HG03460 (cell line): ENCODE results near the gene EGFR.
"Not testable (repeated sequence)": the region's sequence is repeated elsewhere in the genome, so short reads cannot be mapped to it uniquely, and the experiment has no call there.

Source experiments
- ATAC-seq: cut with Tn5 transposase; IDR thresholded peaks from one replicate; pipeline ENCODE4 v1.9.1; 2021; ENCODE audit not compliant: unreplicated experiment

EGFR gene

DNA sequence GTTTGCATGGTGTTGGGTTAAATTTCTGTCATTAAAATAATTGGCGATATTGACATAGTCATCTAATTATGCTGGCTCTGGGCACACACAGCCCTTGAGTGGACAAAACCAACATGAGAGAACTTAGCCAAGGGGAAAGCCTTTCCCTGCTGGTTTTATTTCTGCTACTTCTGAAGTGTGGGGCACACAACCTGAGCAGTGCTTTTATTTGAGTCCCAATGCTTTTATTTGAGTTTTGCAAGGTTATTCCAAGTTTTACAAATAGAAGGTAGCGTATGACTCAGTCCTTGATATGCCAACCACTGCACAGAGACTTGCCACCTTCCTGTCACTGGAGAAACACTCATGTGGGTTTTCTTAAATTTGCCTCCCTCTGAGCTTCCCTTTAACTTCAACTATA is 145.7 kb downstream of the EGFR start:
- ATAC-seq, result no peak

DNA sequence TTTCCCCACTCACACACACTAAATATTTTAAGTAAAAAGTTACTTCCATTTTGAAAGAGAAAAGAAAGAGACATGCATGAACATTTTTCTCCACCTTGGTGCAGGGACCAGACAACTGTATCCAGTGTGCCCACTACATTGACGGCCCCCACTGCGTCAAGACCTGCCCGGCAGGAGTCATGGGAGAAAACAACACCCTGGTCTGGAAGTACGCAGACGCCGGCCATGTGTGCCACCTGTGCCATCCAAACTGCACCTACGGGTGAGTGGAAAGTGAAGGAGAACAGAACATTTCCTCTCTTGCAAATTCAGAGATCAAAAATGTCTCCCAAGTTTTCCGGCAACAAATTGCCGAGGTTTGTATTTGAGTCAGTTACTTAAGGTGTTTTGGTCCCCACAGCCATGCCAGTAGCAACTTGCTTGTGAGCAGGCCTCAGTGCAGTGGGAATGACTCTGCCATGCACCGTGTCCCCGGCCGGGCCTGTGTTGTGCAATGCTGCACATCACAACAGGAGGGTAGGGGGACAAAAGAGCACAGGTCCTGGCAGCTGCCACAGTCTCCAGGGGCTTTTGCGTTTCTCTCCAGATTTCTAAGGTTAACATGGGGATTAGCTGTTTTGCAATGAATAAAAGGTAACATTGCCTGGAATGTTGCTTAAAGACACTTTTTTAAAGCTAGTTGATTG is 146.5 kb downstream of the EGFR start:
- ATAC-seq, result no peak

DNA sequence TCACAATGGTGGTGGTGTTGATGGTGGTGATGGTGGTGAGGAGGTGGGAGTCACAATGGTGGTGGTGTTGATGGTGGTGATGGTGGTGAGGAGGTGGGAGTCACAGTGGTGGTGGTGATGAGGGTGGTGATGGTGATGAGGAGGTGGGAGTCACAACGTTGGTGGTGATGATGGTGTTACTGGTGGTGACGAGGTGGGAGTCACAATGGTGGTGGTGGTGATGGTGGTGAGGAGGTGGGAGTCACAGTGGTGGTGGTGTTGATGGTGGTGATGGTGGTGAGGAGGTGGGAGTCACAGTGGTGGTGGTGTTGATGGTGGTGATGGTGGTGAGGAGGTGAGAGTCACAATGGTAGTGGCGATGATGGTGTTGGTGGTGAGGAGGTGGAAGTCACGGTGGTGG is 148.5 kb downstream of the EGFR start:
- not testable (repeated sequence) for ATAC-seq

DNA sequence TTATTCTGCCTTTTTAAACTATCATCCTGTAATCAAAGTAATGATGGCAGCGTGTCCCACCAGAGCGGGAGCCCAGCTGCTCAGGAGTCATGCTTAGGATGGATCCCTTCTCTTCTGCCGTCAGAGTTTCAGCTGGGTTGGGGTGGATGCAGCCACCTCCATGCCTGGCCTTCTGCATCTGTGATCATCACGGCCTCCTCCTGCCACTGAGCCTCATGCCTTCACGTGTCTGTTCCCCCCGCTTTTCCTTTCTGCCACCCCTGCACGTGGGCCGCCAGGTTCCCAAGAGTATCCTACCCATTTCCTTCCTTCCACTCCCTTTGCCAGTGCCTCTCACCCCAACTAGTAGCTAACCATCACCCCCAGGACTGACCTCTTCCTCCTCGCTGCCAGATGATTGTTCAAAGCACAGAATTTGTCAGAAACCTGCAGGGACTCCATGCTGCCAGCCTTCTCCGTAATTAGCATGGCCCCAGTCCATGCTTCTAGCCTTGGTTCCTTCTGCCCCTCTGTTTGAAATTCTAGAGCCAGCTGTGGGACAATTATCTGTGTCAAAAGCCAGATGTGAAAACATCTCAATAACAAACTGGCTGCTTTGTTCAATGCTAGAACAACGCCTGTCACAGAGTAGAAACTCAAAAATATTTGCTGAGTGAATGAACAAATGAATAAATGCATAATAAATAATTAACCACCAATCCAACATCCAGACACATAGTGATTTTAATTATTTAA is 151.7 kb downstream of the EGFR start:
- ATAC-seq, result no peak

DNA sequence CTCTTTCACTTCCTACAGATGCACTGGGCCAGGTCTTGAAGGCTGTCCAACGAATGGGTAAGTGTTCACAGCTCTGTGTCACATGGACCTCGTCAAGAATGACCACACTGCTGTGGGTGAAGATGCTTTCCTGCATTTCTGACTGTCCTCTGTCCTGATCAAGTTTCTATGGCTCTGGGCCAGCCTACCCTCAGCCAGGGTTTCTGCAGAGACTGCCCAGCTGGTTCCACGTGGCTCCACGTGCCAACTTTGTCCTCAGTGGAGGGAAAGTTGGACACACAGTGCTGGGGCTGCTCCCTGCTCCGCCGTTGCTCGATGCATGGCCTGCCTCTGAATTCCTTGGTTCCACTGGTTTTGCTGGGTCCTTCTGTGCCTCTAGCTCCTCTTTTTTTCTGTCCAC is 152.3 kb downstream of the EGFR start:
- ATAC-seq, result no peak

DNA sequence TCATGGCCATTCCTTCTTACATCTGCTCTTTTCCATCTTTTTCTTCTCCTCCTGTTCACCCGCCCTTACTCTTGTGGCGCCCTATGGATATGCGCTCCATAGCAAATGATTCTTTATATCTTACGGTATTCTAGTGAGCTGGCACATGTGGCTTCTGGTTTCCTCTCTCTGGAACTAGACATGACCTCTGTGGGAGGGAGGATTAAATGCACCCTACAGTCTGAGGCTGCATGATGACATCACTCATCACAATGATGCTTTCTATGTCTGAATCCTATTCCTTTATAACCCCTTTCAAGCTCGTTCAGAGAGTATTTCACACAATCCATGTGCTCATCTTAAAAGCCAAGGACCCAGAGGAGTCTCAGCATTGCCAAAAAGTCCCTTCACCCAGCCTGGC is 153.3 kb downstream of the EGFR start:
- ATAC-seq, result no peak

DNA sequence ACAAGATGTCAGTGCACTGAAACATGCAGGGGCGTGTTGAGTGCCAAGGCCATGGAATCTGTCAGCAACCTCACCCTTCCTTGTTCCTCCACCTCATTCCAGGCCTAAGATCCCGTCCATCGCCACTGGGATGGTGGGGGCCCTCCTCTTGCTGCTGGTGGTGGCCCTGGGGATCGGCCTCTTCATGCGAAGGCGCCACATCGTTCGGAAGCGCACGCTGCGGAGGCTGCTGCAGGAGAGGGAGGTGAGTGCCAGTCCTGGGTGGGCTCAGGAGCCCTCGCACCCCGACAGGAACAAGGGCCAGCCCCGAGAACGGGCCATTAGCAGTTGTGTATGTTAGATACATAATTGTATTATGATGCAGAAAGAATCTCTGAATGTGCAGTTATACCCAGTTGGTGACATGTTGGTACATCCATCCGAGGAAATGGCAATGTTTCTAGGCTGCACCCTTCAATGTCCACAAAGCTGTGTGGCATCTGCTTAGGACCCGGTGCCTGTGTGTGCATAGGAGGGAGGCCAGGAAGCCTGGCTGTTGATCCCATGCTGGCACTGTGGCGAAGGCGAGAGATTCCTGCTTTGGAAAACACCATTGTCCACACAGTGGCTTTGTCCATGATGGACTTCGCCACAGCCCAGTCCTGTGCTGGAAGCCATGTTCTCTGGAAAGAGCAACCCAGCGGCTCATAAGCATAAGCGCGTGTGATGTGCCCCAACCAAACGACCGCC is 154.2 kb downstream of the EGFR start:
- ATAC-seq, result no peak

DNA sequence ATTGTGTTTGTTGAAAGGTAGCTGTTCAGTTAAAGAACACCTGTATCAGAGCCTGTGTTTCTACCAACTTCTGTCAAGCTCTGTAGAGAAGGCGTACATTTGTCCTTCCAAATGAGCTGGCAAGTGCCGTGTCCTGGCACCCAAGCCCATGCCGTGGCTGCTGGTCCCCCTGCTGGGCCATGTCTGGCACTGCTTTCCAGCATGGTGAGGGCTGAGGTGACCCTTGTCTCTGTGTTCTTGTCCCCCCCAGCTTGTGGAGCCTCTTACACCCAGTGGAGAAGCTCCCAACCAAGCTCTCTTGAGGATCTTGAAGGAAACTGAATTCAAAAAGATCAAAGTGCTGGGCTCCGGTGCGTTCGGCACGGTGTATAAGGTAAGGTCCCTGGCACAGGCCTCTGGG is 154.9 kb downstream of the EGFR start:
- ATAC-seq, result no peak

DNA sequence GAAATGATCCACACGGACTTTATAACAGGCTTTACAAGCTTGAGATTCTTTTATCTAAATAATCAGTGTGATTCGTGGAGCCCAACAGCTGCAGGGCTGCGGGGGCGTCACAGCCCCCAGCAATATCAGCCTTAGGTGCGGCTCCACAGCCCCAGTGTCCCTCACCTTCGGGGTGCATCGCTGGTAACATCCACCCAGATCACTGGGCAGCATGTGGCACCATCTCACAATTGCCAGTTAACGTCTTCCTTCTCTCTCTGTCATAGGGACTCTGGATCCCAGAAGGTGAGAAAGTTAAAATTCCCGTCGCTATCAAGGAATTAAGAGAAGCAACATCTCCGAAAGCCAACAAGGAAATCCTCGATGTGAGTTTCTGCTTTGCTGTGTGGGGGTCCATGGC is 155.6 kb downstream of the EGFR start:
- no peak for ATAC-seq

DNA sequence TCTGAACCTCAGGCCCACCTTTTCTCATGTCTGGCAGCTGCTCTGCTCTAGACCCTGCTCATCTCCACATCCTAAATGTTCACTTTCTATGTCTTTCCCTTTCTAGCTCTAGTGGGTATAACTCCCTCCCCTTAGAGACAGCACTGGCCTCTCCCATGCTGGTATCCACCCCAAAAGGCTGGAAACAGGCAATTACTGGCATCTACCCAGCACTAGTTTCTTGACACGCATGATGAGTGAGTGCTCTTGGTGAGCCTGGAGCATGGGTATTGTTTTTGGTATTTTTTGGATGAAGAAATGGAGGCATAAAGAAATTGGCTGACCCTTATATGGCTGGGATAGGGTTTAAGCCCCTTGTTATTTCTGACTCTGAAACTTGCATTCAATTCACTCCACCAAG is 156.0 kb downstream of the EGFR start:
- ATAC-seq, result no peak

DNA sequence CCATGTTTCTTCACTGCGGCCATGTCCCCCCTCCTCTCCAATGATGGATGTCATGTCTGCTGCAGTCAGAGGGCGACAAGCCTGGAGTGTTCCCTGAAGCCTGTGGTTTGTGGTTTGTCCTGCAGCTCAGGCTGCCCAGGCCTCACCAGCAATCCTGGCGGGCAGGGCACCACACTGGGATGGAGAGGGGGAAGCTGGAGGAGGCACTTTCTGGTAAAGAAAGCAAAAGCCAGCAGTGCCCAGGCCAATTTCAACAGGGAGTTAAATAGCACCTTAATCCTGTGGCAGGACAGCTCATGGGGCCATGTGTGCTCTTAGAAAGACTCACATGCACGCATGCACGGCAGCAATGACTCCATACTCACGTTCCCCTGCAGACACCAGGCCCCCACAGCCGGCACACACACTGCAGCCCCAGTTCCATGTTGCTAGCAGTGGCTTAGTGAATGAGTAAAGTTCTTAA is 158.3 kb downstream of the EGFR start:
- ATAC-seq, result no peak

DNA sequence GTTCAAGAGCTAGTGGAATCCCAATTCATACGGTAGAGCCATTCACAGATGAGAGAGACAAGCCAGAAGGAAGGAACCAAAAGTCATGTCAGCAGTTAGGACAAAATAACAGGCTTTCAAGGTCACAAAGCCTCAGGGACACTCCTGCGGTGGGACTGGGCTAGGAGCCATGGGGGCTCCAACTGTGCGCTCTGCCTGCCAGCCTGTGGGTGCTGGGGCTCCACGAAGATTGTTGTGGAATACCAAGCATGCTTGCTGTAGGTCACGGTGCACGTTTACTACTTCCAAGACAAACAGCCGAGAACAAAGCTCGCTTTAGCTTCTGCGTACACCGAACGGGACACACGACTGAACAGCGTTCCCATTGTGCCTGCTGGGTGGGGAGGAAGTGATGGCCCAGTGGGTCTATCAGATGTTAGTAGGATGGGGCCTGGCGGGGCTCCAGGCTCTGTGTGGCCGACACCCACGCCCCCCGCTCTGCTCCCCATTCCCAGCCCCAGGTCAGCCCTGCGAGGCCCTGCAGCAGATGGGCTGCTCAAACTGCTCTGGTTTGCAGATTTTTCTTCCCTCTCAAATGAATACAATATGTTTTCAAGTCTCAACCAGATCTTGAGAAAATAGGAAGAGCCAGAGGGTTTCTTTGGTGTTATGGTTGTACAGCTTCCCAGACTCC is 158.9 kb downstream of the EGFR start:
- ATAC-seq, result no peak

DNA sequence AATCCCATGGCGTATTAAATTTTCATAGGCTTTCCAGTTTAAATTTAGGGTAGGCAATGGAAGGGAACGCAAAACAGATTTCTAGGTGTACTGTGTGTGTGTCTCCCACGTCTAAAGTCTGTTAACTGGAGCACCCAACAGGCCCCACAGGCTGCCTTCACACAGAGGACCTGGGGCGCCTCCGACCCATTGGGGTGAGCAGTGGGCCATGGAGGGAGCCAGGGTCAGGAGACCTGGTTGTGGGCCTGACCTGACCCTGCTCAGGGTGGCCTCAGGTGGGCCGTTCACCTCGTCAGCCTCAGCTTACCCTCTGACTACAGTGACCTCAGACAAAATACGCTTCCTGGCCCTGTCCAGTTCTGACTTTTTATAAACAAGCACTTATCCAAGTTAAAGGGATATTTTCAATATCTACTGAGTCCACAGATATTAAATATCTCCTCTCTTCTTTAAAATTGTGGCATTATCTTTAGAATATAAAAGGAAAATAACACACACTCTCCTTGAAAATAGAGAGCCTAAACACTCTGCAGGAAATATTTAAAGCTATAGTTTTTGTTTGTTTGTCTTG is 159.6 kb downstream of the EGFR start:
- no peak for ATAC-seq

DNA sequence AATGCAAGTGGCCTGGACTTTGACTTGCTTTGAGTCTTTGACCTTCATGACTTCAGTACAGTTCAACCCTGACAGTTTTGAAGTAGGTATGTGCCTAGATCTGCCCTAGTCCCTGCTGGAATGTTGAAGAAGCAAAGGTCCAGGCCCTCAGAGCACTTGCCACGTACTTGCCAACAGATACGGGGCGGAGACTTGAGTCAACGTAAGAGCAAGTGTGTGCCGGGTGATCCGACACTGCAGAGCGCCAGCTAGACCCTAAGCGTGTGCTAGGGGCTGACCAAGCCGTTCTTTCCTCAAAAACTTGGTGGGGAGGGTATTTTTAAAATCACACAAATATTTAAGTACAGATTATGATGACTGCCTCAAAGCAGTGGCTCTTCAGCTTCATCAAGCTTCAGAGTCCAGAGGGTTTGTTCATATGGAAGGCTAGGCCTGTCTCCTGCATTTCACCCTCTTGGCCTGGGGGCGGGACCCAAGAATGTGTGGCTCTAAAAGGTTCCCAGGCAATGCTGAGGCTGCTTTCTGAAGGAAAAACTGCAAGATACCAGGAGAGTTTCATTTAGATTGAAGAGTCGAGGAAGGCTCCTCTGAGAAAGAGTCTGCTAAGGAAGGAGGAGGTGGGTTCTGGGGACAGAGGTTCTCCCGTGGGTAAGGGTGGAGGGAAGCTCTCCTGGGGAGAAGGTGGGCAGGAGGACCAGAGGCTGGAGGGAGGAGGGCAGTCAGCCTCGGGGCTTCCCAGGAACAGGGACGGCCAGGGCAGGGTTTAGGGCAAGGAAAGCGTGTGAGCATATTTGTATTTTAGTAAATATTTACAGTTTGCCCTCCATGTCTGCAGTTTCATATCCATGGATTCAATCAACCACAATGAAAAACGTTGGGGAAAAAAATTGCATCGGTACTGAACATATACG is 160.3 kb downstream of the EGFR start:
- no peak for ATAC-seq

DNA sequence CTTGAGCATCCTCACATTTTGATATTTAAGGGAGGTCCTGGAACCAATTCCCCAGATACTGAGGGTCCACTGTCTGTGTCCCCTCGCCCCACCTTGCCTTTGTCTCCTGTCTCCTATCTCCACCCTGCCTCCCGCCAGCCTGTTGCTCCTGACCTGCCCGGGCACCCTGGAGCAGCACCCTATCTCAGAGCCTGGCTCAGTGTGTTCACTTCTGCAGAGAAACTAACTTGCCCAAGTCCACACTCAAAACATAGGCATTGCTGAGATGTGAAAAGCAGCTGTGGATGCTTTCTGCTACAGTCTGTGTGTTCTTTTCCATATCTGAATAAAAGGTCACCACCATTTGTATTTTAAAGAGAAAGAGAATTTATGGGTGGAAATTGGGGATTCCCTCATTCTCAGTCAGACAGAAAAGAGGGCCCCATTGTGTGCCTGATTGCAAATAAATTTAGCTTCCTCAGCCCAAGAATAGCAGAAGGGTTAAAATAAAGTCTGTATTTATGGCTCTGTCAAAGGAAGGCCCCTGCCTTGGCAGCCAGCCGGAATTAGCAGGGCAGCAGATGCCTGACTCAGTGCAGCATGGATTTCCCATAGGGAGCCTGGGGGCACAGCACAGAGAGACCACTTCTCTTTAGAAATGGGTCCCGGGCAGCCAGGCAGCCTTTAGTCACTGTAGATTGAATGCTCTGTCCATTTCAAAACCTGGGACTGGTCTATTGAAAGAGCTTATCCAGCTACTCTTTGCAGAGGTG is 161.3 kb downstream of the EGFR start:
- ATAC-seq, result no peak

DNA sequence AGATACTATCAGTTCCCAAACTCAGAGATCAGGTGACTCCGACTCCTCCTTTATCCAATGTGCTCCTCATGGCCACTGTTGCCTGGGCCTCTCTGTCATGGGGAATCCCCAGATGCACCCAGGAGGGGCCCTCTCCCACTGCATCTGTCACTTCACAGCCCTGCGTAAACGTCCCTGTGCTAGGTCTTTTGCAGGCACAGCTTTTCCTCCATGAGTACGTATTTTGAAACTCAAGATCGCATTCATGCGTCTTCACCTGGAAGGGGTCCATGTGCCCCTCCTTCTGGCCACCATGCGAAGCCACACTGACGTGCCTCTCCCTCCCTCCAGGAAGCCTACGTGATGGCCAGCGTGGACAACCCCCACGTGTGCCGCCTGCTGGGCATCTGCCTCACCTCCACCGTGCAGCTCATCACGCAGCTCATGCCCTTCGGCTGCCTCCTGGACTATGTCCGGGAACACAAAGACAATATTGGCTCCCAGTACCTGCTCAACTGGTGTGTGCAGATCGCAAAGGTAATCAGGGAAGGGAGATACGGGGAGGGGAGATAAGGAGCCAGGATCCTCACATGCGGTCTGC is 162.2 kb downstream of the EGFR start:
- no peak for ATAC-seq

DNA sequence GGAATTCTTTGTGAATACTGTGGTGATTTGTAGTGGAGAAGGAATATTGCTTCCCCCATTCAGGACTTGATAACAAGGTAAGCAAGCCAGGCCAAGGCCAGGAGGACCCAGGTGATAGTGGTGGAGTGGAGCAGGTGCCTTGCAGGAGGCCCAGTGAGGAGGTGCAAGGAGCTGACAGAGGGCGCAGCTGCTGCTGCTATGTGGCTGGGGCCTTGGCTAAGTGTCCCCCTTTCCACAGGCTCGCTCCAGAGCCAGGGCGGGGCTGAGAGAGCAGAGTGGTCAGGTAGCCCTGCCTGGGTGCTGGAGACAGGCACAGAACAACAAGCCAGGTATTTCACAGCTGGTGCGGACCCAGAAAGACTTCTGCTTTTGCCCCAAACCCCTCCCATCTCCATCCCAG is 162.9 kb downstream of the EGFR start:
- ATAC-seq, result no peak

DNA sequence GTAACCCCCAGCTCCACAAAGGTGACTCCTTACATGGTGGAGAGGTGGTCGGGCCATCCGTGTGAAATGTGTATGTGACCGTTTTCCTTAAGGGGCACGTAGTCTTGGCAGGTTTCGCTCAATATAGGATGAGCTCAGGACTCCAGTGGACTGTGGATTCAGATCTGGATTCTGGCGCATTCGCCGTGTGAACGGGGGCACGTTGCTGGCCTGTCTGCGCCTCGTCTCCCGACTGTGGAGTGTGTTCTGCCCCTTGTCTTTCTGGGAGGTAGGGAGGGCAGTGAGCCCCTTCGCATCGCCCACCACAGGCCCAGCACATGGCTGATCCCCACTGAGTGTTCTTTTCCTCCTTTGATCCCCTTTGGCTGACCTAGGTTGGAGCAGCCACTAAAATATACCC is 165.1 kb downstream of the EGFR start:
- ATAC-seq, result no peak

DNA sequence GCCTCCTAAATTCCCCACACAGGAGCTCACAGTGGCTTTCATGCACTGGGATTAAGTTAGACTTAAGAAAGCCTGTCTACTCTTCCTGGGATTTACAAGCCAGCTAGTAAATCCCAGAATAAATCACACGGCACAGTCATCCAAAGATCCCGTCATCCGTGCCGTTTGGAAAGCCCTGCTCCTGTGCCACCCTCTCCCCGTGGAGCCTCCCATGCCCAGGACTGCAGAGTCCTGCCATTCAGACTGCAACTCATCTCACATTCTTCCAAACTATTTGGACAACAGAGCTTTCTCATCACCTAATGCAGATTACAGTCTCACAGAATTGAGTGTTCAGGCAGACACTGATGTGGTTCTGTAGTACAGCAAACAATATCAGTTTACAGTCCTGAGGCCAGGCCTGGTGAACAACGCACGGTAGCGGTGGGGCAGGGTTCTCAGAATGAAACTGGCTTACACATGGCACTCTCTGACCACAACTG is 166.5 kb downstream of the EGFR start:
- ATAC-seq, result no peak
